SIG-M5 treated with dmso at 0.1 percent for 504 hours (cell line): ENCODE measurements around the gene TMEFF2.

Source experiments
- DNase-seq: peaks from one replicate; lab custom pipeline; 2025; ENCODE audit not compliant: unreplicated experiment; lab: John Stamatoyannopoulos, UW

Gene TMEFF2

DNA sequence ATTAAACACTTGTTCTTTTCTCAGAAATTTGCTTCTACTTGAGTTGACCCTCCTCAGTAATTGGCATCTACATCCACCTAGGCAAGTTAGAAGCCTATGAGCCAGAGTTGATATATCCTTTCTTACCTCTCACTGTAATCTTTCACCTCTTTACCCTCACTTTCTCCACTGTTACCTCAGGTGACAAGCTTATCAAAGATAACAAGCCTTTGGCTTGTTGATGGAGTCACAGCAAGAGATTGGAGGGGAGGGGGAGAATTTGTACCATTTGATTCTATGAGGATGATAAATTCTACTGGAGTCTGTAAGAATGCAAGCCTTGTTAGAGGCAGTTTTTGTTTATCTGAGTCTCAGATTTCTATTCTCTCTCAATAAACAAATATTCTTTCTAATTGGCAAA is 176.9 kb downstream of the TMEFF2 start:
- no peak for DNase-seq

DNA sequence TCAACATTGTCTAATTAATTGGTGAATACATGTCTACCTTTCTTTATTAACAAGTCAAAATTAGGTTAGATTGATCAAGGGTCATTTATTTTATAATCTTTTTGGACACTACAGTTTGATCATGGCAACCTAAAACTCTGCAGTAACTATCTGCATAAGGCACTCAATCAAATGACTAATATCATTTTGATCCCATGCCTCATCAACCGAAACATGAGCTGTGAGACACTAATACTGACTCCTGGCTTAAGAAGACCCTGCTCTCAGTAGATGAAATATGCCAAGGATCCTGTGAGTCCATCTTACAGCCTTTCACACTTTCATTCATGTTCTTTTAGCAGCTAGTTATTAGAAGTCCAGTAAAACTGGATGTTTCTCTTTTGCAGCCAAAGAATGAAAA is 178.5 kb downstream of the TMEFF2 start:
- no peak for DNase-seq

DNA sequence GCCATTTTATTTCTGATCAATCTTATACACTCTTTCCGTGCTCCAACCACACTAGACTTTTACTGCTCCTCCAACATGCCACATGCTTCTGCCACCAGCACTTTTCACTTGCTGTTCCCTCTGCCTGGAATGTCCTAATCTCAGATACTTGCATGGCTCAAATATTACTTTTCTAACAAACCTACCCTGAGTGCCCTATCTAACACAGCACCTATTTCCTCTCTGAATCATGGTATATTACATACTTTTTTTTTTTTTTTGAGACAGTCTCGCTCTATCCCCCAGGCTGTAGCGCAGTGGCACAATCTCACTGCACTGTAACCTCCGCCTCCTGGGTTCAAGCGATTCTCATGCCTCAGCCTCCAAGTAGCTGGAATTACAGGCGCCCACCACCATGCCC is 181.5 kb downstream of the TMEFF2 start:
- DNase-seq, result no peak

DNA sequence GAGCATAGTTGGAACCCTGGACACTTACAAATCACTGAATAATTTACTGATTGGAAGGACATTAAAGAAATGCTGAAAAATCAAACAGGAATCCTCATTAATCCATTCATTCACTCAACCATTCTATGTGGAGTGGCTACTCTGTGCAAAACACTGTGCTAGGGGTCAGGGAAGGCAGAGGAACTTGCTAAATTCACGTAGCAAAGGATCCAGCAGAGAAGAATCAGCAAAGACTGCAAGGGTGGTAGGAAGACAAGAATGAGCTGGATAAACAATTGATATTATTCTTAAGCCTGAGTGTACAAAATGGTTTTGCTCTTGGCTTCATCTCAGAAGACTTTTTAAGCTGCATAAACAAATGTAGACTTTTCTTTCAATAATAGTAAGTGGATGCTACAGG is 183.5 kb downstream of the TMEFF2 start:
- no peak for DNase-seq

DNA sequence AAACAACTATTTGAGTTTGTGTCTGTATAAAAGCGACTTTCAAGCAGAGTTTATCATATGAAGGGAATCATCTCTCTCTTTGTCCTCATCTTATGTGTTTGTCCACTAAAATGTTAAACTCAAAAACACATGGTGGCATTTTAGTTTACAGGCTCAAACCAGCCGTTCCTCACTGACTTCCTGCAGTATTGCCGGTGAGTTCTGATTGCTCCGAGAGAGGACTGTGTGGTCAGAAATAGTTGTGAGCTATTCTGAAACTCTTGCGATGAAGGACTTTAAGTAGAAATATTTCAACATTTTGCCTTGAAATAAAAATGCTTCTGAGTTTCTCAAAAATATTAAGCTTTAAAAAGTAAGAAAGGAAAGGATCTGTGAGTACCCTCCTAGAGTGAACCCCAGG is 184.7 kb downstream of the TMEFF2 start:
- no peak for DNase-seq

DNA sequence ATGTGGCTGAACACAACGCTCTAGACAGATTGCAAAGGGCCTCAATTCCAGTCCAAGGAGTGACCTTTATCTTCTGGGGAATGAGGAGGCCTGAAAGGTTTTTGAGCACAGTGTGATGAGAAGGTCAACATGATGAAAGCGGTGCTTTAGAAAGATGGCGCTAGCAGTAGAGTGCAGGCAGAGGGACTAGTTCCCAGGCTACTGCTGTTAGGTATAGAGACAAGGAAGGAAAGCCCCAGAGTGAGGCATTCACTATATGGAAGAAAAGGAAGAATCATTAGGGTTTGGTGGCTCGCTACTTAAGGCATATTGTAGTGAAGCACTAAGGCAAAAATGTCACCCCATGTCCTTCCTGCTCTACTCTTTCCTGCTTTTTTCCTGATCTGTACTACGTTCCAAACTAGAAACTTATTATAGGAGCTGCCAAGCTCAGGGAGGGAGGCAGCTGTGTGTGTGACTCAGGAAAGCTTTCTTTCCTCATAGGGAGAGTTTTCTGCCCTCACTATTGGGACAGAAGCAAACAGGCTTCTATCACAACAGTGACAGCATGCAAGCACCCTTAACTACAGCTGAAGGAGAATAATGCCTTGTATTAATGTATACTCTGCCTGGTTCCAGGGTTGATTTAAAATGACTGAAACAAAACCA is 187.0 kb downstream of the TMEFF2 start:
- DNase-seq, result no peak

DNA sequence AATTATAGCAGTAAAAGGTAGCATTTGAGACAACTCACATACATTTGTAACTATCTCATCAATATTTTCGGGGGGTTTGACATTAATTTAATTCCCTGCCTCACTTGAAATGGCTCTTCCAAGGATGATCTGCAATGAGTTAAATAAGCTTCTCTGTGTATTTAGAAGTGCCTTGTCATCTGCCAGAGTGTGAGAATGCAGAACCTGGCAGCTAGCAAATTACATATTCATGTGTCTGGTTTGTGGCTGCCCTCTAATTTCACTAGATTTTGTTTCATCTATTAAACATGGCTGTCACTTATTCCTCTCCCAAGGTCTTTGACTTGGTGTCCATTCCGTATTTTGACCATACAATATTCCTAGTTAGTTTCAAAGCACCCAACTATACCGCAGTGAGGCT is 189.5 kb downstream of the TMEFF2 start:
- DNase-seq, result no peak

DNA sequence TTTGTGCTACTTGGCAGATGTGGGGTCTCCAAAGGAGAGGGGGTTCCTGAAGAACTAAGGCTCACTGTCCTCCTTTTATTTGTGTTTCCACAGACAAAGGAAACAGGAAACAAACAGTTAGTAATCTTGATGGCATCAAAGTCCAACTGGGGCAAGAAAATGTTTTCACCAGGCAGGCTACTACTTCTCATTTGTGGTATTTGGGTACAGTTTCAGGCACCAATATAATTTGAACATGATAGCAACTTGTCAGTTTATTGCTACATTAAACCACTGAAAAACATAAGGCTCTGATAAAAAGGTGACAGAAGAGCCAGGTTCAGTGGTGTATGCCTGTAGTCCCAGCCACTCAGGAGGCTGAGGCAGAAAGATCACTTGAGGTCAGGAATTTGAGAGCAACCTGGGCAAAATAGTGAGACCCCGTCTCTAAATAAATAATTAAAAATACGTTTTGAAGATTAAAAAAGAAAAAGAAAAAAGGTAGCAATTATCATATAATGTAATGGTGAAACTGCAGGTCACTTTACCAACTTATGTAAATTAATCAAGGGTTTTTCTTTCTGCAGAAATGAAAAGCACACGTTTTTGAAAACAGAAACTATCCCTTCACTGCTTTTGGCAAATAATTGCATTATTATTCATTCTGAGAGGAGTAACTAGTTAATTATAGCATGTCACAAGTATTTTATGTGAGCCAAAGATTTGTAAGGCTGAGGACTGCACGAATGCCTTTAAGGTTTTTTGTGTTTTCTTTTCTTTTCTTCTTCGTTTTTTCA is 190.4 kb downstream of the TMEFF2 start:
- no peak for DNase-seq

DNA sequence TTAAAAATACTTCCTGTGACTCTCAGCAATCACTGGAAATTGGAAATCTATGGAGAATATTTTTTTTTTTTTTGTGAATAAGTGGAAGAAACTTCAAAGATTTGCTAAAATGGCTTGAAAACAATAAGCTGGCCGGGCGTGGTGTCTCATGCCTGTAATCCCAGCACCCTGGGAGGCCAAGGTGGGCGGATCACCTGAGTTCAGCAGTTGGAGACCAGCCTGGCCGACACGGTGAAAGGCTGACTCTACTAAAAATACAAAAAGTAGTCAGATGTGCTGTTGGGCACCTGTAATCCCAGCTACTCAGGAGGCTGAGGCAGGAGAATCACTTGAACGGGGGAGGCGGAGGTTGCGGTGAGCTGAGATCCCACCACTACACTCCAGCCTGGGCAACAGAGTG is 192.3 kb downstream of the TMEFF2 start:
- DNase-seq, result no peak

DNA sequence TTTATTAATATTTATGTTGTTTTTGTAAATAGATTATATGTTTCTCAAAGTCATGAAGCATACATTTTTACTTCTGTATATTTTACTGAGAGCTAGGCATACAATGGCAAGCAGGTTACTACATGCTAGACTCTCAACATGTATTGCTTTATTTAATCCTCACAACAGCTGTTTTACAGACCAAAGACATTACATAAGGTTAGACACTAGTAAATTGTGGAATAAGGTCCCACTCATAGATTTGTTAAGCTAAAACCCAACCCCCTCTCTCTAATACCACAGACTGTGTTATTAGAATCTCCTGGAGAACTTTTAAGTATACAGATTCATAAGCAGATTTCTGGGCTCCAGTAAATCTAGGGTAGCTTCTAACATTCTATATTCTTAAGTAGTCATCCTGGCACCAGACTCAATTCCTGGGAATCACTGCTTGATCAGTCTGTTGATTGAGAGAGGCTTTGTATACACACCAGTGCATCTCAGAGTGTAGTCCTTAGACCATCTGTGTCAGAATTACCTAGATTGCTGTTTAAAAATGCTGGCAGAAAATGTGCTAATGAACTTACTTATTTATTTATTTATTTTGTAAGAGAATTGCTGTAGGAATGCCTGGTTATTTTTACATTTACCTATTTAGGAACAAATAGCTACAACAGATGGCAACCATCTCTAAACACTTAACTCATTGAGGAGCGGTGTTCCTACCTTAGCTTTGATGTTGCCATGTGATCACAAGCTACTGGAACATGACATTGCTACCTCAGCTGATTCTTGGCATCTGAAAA is 194.3 kb downstream of the TMEFF2 start:
- no peak for DNase-seq

DNA sequence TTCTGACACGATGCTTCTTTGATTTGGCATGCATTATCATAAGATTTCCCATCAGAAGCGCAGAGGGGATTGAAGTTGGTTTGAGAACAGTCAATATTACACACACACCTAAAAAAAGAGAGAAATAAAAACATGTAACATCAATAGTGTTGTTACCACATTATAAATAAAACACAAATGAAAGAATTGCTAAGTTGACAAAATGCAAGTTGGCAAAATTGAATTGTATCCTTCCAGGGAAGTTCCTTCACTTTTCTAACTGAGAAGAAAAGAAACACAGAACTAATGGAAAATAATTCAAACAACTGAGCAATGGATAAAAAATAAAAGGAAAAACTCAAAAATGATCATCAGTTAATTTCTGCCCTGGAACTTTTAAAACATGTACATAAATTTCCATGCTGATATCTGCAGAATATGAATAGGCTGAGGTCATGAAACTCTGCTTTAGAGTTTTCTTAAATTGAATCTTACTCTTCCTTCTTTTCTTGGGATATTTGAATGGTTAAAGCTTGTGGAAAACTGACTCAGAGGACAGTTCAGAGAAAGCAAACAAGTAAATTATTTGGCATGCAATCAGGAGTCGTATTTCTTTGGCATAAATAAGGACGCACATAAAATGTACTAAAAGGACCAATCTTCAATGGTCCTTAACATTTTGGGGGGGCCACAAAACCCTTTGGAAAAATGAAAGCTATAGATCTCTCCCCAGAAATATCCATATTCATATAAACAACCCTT is 195.5 kb downstream of the TMEFF2 start:
- no peak for DNase-seq

DNA sequence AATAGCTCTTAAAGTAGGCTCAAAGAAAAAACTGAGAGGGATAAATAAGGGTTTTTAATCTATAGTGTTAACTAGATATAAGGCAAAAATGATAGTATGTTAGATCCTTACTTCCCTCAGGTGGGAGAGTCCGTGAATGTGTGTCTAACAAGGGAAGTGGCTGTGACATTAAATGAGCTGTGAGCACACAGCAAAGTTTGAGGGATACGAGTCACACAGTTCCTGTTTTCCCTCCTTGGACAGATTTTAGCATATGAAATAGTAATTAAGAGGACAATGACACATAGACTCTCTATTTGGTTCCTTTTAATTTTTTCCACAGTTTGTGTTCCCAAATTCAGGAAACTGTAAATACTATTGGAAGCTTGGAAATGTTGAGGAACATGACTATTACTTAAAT is 199.4 kb downstream of the TMEFF2 start:
- no peak for DNase-seq

DNA sequence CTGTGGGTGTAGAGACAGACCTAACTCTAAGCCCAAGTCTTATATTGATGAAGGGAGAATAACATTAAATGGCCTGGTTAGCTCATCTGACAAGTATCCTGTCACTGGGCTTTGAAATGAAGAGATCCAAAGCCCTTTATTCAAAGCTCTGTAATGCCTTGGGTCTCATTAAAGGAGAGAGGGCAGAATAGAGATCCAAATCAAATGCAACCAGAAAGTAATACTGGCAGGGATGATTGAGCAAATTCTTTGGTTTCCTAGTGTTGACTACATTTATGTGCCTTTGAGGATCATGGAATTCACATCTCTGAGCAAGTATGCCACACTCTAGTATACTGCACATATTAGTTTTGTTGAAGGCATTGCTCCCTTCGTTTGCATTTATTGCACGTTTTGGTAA is 200.0 kb downstream of the TMEFF2 start:
- DNase-seq, result no peak

DNA sequence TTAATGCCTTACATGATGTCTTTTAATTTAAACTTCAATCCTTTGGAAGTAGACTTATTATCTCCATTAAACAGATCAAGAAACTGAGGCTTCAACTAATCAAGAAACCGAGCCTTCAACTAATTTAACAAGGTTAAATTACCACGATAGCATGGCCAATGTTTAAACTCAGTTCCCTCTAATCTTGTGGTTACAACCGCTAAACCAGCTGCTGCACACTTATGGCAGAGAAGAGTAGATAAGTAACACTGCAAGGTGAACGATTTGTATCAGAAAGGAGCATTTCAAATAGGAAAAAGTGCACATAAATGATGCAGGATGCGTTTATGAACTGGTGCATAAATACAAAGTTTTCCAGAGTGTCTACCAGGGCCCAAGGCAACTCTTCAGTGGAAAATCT is 203.3 kb downstream of the TMEFF2 start:
- no peak for DNase-seq

DNA sequence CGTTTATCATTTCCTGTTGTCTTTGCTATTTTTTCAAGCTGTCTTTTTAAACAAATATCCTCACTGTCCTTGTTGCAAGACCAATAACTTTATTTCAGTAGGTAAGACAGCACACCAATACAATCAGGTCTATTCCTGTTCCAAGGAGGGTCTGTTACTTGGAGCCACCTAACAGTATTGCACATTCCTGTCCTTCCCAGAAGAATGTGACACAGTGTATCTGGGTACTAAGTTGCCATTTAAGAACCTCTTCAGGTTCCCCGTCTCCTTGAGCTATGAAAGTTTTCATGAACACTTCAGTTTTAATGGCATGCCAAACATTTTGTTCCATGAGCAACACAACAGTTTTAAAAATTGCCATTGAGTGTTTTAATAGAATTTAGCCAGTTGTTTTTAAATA is 209.0 kb downstream of the TMEFF2 start:
- DNase-seq, result no peak

DNA sequence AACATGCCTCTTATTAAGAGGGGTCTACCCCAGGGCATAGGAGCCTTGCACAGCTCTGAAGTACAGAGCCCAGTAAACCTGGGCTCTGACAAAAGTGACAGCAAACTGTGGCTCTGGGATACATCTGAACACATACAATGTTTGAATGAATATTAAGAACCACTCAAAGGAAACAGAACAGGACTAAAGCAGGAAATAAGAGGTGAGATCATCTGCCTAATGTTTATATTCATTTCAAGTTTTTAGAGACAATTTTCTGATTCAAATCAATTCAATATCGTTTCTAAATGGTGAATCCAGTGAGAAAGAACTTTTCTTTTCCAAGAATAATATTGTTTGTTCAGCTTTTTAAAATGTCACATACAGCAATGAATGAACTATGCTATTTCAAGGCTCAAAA is 211.1 kb downstream of the TMEFF2 start:
- no peak for DNase-seq

DNA sequence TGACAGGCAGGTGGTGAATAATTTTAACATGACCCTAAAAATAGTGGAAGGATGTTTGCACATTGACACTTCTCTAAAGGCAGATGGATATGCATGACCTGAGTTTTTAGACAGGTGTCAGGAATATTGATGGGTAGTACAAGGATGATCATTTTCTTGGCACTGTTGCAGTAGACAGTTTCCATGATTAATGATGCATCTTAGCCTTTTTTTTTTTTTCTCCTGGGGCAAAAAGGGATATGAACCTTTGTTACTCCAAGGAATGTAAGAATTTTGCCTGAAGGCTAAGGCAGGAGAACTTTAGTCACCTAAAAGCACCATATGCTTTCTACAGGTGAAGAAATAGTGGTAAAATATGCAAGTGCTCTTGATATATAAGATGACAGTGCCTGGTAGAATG is 211.5 kb downstream of the TMEFF2 start:
- no peak for DNase-seq

DNA sequence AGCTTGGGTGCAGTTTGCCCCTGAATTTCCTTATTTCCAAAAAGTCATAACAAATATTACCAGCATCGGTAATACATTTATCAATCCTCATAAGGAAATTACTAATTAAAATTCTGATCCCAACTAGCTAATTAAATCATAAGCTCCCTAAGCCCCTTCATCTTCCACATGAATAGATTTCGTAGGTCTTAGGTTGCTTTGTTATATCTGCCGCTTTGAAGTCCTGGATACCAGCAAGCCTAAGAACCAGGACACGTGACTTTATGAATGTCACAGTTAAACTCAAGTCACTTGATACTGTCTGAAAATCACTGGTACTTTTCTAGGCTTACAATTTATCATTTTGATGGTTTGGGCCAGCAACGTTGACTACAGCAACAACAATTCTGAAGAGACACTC is 213.0 kb downstream of the TMEFF2 start:
- no peak for DNase-seq

DNA sequence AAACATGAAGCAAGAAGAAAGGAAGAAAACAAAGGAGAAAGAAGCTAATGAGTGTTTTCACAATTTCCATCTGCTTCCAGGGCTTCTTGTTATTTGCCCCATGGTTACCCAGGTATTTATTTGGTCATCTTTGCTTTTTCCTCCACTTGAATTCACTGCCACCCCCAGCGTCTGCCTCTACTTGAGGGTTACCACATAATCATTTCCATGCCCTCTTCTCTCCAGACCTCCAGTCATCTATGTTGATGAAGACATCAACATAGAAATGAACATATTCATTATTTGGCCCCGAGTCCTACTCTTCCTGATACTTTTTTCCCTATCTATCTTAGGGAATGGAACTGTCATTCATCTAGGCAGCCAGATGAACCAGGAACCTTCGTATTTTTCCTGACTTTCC is 214.2 kb downstream of the TMEFF2 start:
- no peak for DNase-seq

DNA sequence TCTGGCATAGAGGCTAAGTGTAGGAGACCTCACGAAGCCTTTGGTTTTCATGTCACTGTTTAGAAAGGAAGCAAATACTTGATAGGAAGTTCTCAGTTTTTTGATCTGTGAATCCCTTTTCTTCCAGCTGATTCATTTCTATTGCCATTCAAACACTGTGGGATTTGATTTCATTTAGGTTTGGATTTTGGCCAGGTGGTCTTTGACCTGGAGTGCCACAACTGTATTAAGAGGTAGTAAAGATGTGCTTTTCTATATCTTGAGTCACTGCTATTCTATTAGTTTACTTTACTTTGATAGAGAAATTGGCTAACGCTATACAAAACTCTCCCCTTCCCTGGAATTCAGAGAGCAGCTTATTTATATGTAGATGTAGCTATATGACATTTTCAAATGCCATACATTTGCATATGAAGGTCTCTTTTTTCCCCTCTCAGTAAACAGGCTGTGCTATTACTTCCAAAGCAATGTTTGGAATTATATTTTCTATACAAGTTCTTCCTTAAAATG is 215.5 kb downstream of the TMEFF2 start:
- DNase-seq, result no peak

DNA sequence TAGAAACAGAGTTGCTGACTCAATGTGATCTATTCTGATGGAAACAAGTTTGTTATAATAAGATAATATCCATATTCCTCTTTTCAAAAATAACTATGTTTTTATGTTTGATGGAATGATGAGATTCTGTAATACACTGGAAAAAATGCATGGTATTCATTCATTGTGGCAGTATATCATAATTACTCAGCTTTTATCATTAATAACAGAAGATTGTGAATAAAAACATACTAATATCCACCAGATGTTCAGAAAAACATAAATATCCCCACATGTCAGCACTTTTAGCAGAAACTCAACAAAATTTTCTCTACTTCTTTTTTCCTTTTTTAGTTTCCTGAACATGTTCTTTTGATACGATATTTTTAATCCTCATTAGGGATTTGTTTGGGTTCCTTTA is 217.0 kb downstream of the TMEFF2 start:
- no peak for DNase-seq
